ENCODE data around the gene STAU1.

STAU1 gene

DNA sequence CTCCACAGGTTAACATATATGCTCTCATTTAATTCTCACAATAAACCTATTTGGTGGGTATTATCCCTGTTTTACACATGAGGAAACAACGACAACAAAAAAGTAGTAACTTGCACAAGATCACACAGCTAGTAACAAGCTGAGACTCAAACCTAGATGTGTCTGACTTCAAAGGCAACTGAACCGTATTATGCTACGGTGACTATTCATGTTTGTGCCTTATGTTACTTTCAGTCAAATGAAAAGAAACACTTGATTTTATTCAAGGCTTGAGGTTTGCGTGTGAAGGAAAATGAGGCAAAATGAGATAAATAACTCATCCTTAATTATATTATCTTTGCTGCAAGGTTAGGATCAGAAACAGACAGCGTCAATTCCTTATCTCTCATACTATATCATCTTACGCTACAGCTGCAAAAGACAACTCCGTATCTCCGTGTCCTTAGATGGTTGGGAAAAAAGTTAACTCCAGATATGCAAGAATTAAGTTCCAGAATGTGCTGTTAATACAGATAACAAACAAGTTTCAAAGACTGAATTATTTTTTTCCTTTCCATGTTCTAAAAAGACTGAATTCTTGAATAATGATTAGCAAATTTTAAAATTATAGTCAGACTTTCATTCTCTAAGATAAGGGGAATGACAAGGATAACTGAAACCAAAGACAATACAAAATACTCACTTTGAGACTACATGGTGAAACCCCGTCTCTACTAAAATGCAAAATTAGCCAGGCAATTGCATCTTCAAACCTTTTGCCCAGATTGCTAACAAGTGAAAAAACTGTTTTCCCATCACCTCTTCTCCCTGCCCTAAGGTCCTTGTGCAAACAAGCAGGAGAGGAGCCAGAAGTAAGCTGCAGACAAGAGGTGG lies 27.8 kb downstream of the STAU1 start:
- Histone ChIP-seq H3K27ac (replicated peaks) (no peak overlapping the region), H3K27me3 (ENCODE audit: insufficient read depth, poor library complexity, severe bottlenecking) (no peaks in the 10 kb centered on the region), H3K4me3 (replicated peaks; ENCODE audit: insufficient read depth, low read length) (no peak overlapping the region)
- TF ChIP-seq, protein P1, sequence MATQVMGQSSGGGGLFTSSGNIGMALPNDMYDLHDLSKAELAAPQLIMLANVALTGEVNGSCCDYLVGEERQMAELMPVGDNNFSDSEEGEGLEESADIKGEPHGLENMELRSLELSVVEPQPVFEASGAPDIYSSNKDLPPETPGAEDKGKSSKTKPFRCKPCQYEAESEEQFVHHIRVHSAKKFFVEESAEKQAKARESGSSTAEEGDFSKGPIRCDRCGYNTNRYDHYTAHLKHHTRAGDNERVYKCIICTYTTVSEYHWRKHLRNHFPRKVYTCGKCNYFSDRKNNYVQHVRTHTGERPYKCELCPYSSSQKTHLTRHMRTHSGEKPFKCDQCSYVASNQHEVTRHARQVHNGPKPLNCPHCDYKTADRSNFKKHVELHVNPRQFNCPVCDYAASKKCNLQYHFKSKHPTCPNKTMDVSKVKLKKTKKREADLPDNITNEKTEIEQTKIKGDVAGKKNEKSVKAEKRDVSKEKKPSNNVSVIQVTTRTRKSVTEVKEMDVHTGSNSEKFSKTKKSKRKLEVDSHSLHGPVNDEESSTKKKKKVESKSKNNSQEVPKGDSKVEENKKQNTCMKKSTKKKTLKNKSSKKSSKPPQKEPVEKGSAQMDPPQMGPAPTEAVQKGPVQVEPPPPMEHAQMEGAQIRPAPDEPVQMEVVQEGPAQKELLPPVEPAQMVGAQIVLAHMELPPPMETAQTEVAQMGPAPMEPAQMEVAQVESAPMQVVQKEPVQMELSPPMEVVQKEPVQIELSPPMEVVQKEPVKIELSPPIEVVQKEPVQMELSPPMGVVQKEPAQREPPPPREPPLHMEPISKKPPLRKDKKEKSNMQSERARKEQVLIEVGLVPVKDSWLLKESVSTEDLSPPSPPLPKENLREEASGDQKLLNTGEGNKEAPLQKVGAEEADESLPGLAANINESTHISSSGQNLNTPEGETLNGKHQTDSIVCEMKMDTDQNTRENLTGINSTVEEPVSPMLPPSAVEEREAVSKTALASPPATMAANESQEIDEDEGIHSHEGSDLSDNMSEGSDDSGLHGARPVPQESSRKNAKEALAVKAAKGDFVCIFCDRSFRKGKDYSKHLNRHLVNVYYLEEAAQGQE (IDR thresholded peaks at IDR 0.05; ENCODE audit: insufficient replicate concordance, low read depth): no peak
- TF ChIP-seq GABPA (IDR thresholded peaks at IDR 0.05; ENCODE audit: low read depth): no peak
- no peak for TF ChIP-seq POLR2AphosphoS5 (IDR thresholded peaks at IDR 0.05; ENCODE audit: low read depth)
- TF ChIP-seq CTCF (IDR thresholded peaks at IDR 0.05; ENCODE audit: insufficient read depth, low read length): no peak
- TF ChIP-seq SPI1 (IDR thresholded peaks at IDR 0.05; ENCODE audit: borderline replicate concordance, low read depth): no peak
- DNase-seq (ENCODE audit: low read depth in 1 of 2, low spot score in 1 of 2): no peak

GRCh38 chr20:49157146-49157545 lies 31.0 kb downstream of the STAU1 start:
- no peak for DNase-seq (ENCODE audit: low read depth in 1 of 2, low spot score in 1 of 2)
- H3K27me3 ChIP-seq (ENCODE audit: insufficient read depth, poor library complexity, severe bottlenecking): no peaks in the 10 kb centered on the region
- no peak for TF ChIP-seq GABPA (IDR thresholded peaks at IDR 0.05; ENCODE audit: low read depth)
- TF ChIP-seq SPI1 (IDR thresholded peaks at IDR 0.05; ENCODE audit: borderline replicate concordance, low read depth): no peak
- no peak overlapping the region for H3K4me3 ChIP-seq (replicated peaks; ENCODE audit: insufficient read depth, low read length)
- no peak overlapping the region for H3K27ac ChIP-seq (replicated peaks)

GRCh38 chr20:49156481-49156880 lies 31.7 kb downstream of the STAU1 start:
- Histone ChIP-seq H3K27ac (replicated peaks) (no peak overlapping the region), H3K27me3 (ENCODE audit: insufficient read depth, poor library complexity, severe bottlenecking) (no peaks in the 10 kb centered on the region), H3K4me3 (replicated peaks; ENCODE audit: insufficient read depth, low read length) (no peak overlapping the region)
- TF ChIP-seq, protein P1 (IDR thresholded peaks at IDR 0.05; ENCODE audit: insufficient replicate concordance, low read depth): no peak
- TF ChIP-seq POLR2AphosphoS5 (IDR thresholded peaks at IDR 0.05; ENCODE audit: low read depth) (no peak), GABPA (IDR thresholded peaks at IDR 0.05; ENCODE audit: low read depth) (no peak), CTCF (IDR thresholded peaks at IDR 0.05; ENCODE audit: insufficient read depth, low read length) (no peak), SPI1 (IDR thresholded peaks at IDR 0.05; ENCODE audit: borderline replicate concordance, low read depth) (no peak)
- DNase-seq (ENCODE audit: low read depth in 1 of 2, low spot score in 1 of 2): no peak

GRCh38 chr20:49151436-49151835 lies 36.7 kb downstream of the STAU1 start:
- Histone ChIP-seq H3K4me3 (replicated peaks; ENCODE audit: insufficient read depth, low read length) (no peak overlapping the region), H3K27ac (replicated peaks) (no peak overlapping the region), H3K27me3 (ENCODE audit: insufficient read depth, poor library complexity, severe bottlenecking) (no peaks in the 10 kb centered on the region)
- DNase-seq (ENCODE audit: low read depth in 1 of 2, low spot score in 1 of 2): no peak
- TF ChIP-seq CTCF (IDR thresholded peaks at IDR 0.05; ENCODE audit: insufficient read depth, low read length) (no peak), POLR2AphosphoS5 (IDR thresholded peaks at IDR 0.05; ENCODE audit: low read depth) (no peak), SPI1 (IDR thresholded peaks at IDR 0.05; ENCODE audit: borderline replicate concordance, low read depth) (no peak)
- TF ChIP-seq, protein P1 (IDR thresholded peaks at IDR 0.05; ENCODE audit: insufficient replicate concordance, low read depth): no peak

Measured in HL-60 (cell line).